Liver (tissue), 9 donors: Measurements from ENCODE around the gene OXCT1. TPM values are rescaled to one million over a fixed set of nuclear protein-coding genes. Genes with fewer than 3 reads are reported as not detected.

Source experiments
- DNase-seq: peaks from one replicate; pipeline ENCODE4 v3.0.0-alpha.2; 2017; ENCODE audit warnings: low spot score
- H3K27ac ChIP-seq, 2 donors: one replicate each; pipeline ENCODE4 v1.7.0; 2013; ENCODE audit warnings: inconsistent platforms in 2 of 2, low read length in 2 of 2, control low read depth in 1 of 2, low read depth in 1 of 2, mild to moderate bottlenecking in 1 of 2
- H3K27me3 ChIP-seq, 4 donors: one replicate each; pipeline versions ENCODE4 v1.6.1 to v1.7.0; 2013; ENCODE audit warnings: low read length in 3 of 4, inconsistent platforms in 1 of 4, mild to moderate bottlenecking in 1 of 4, moderate library complexity in 1 of 4; ENCODE audit not compliant: control insufficient read depth in 4 of 4, insufficient read depth in 4 of 4
- H3K36me3 ChIP-seq, 4 donors: one replicate each; pipeline versions ENCODE4 v1.6.1 to v1.7.0; 2013; ENCODE audit warnings: low read length in 3 of 4, mild to moderate bottlenecking in 3 of 4, low read depth in 1 of 4, moderate library complexity in 1 of 4; ENCODE audit not compliant: control insufficient read depth in 4 of 4, insufficient read depth in 3 of 4
- H3K4me1 ChIP-seq, 4 donors: one replicate each; pipeline versions ENCODE4 v1.6.1 to v1.7.0; 2013; ENCODE audit warnings: low read length in 3 of 4, mild to moderate bottlenecking in 3 of 4, moderate library complexity in 1 of 4; ENCODE audit not compliant: control insufficient read depth in 4 of 4, insufficient read depth in 4 of 4
- H3K4me3 ChIP-seq, 3 donors: one replicate each; pipeline versions ENCODE4 v1.6.1 to v1.7.0; 2013; ENCODE audit warnings: low read length in 3 of 3, control low read depth in 1 of 3, low read depth in 1 of 3, mild to moderate bottlenecking in 1 of 3
- H3K9ac ChIP-seq, 2 donors: one replicate each; pipeline ENCODE4 v1.7.0; 2013; ENCODE audit warnings: low read length in 2 of 2, mild to moderate bottlenecking in 2 of 2, moderate library complexity in 2 of 2, control low read depth in 1 of 2, low read depth in 1 of 2
- H3K9me3 ChIP-seq, 4 donors: one replicate each; pipeline versions ENCODE4 v1.6.1 to v1.7.0; 2013; ENCODE audit warnings: low read length in 3 of 4; ENCODE audit not compliant: control insufficient read depth in 4 of 4
- EGR1 ChIP-seq, 2 donors: IDR thresholded peaks; 2 replicates each; pipeline ENCODE4 v1.6.1; 2016 to 2018; ENCODE audit warnings: antibody characterized with exemption in 2 of 2, low read depth in 2 of 2
- FOXA1 ChIP-seq: IDR thresholded peaks from 2 replicates; pipeline ENCODE4 v1.6.1; 2016; ENCODE audit warnings: antibody characterized with exemption
- FOXA2 ChIP-seq: IDR thresholded peaks from 2 replicates; pipeline ENCODE4 v1.6.1; 2016; ENCODE audit warnings: antibody characterized with exemption
- GABPA ChIP-seq, 2 donors: IDR thresholded peaks in 1 of 2; conservative IDR thresholded peaks in 1 of 2; 2 replicates each; pipeline ENCODE4 v1.6.1; 2016; ENCODE audit warnings: antibody characterized with exemption in 2 of 2, mild to moderate bottlenecking in 1 of 2, moderate library complexity in 1 of 2
- HNF4A ChIP-seq, 2 donors: conservative IDR thresholded peaks; 2 replicates each; pipeline ENCODE4 v1.6.1; 2016; ENCODE audit warnings: antibody characterized with exemption in 2 of 2, mild to moderate bottlenecking in 2 of 2
- HNF4G ChIP-seq: IDR thresholded peaks from 2 replicates; pipeline ENCODE4 v1.6.1; 2016; ENCODE audit warnings: antibody characterized with exemption
- NR2F2 ChIP-seq: IDR thresholded peaks from 2 replicates; pipeline ENCODE4 v1.6.1; 2016; ENCODE audit warnings: antibody characterized with exemption
- RAD21 ChIP-seq, 2 donors: IDR thresholded peaks; 2 replicates each; pipeline ENCODE4 v1.6.1; 2016; ENCODE audit warnings: antibody characterized with exemption in 2 of 2, mild to moderate bottlenecking in 2 of 2
- RXRA ChIP-seq, 2 donors: IDR thresholded peaks; 2 replicates each; pipeline ENCODE4 v1.6.1; 2017 to 2018; ENCODE audit warnings: antibody characterized with exemption in 2 of 2, mild to moderate bottlenecking in 1 of 2
- SP1 ChIP-seq: IDR thresholded peaks from 2 replicates; pipeline ENCODE4 v1.6.1; 2018; ENCODE audit warnings: antibody characterized with exemption, mild to moderate bottlenecking
- TAF1 ChIP-seq: conservative IDR thresholded peaks from 2 replicates; pipeline ENCODE4 v1.6.1; 2016; ENCODE audit warnings: antibody characterized with exemption, mild to moderate bottlenecking
- YY1 ChIP-seq: IDR thresholded peaks from 2 replicates; pipeline ENCODE4 v1.6.1; 2016; ENCODE audit warnings: antibody characterized with exemption, mild to moderate bottlenecking
- WGBS: extraction: QIAGEN DNeasy Blood & Tissue Kit; methylation state at CpG from one replicate; pipeline ENCODE4 v1.1.7; 2013; 5-methylcytosine and 5-hydroxymethylcytosine counted together
- polyA plus RNA-seq, 2 donors: library from polyadenylated mRNA; stranded (reverse) in 1 of 2; unstranded in 1 of 2; fragments of 200-250 nt in 1 of 2; fragments of >200 nt in 1 of 2; fragmentation: Nextera tagmentation in 1 of 2; extraction: Ambion mirVana in 1 of 2; gene quantifications; one replicate each; pipeline versions ENCODE4 v1.2.1 to v1.2.3, GENCODE V29; 2013 to 2015
- total RNA-seq, 2 donors: library from RNA; depleted of rRNA; stranded (reverse); fragments of >200 nt; gene quantifications; one replicate each; pipeline ENCODE4 v1.2.3, GENCODE V29; 2014
- TF ChIP-seq, protein P1 (sequence below): fragments of 150-350 bp; IDR thresholded peaks from 2 replicates; pipeline ENCODE4 v1.5.1; 2017; ENCODE audit warnings: improper control_type of control experiment, low read depth, low read length; ENCODE audit not compliant: missing input control
- TF ChIP-seq, protein P2 (sequence below): IDR thresholded peaks from 2 replicates; pipeline ENCODE4 v1.6.1; 2016; ENCODE audit warnings: antibody characterized with exemption, mild to moderate bottlenecking
- TF ChIP-seq, protein P3 (sequence below): IDR thresholded peaks from 2 replicates; pipeline ENCODE4 v1.6.1; 2016; ENCODE audit warnings: antibody characterized with exemption
- TF ChIP-seq, protein P4 (sequence below): IDR thresholded peaks from 2 replicates; pipeline ENCODE4 v1.6.1; 2016; ENCODE audit warnings: antibody characterized with exemption
- TF ChIP-seq, protein P5 (sequence below): IDR thresholded peaks from 2 replicates; pipeline ENCODE4 v1.6.1; 2016; ENCODE audit warnings: antibody characterized with exemption
- donor health status: healthy.
- donor health status: healthy.
- donor health status: healthy.
- donor health status: healthy.
- donor health status: healthy.

The OXCT1 gene
- total and polyA plus RNA-seq, 4 donors: 0.72 to 10.7 (median 1.1) TPM

DNA sequence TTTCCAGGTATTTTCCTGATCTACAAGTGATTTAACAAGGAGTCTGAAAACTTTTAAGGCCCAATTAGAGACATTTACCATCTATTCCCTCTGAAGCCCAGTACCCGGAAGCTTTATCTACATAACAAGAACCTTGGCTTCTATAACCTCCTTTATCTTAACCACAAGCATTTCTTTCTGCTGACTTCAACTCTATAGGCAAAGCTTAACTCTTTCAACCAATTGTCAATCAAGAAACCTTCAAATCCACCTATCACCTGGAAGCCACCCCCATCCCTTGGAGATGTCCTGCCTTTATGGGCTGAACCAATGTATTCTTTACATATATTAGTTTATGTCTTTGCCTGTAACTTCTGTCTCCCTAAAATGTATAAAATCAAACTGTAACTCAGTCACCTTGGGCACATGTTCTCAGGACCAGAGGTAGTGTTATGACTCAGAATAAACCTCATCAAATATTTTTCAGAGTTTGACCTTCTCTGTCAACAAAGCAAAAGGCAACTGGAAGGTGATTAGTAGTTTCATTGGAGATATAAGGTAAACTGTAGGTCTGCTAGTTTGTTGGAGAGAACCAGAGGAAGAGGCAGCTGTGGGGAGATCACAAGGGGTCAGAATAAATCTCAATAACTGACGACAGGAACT, 21.0 kb upstream of the OXCT1 start:
- Histone ChIP-seq H3K4me3 (no peak overlapping the region), H3K4me1 (no peaks in the 10 kb centered on the region), H3K27me3 (peaks cover 0 to 2% (median 0%) of the 10 kb centered on the region in 4 donors), H3K36me3 (no peaks in the 10 kb centered on the region), H3K27ac (no peak overlapping the region), H3K9ac (no peak overlapping the region), H3K9me3 (no peaks in the 10 kb centered on the region)
- WGBS: 73% methylated on average over 2 of the region's 2 CpGs
- no peak for DNase-seq
- TF ChIP-seq, protein P1, sequence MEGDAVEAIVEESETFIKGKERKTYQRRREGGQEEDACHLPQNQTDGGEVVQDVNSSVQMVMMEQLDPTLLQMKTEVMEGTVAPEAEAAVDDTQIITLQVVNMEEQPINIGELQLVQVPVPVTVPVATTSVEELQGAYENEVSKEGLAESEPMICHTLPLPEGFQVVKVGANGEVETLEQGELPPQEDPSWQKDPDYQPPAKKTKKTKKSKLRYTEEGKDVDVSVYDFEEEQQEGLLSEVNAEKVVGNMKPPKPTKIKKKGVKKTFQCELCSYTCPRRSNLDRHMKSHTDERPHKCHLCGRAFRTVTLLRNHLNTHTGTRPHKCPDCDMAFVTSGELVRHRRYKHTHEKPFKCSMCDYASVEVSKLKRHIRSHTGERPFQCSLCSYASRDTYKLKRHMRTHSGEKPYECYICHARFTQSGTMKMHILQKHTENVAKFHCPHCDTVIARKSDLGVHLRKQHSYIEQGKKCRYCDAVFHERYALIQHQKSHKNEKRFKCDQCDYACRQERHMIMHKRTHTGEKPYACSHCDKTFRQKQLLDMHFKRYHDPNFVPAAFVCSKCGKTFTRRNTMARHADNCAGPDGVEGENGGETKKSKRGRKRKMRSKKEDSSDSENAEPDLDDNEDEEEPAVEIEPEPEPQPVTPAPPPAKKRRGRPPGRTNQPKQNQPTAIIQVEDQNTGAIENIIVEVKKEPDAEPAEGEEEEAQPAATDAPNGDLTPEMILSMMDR: no peak
- no peak for TF ChIP-seq HNF4A (conservative IDR thresholded peaks at IDR 0.05)
- TF ChIP-seq SP1: no peak
- TF ChIP-seq, protein P2, sequence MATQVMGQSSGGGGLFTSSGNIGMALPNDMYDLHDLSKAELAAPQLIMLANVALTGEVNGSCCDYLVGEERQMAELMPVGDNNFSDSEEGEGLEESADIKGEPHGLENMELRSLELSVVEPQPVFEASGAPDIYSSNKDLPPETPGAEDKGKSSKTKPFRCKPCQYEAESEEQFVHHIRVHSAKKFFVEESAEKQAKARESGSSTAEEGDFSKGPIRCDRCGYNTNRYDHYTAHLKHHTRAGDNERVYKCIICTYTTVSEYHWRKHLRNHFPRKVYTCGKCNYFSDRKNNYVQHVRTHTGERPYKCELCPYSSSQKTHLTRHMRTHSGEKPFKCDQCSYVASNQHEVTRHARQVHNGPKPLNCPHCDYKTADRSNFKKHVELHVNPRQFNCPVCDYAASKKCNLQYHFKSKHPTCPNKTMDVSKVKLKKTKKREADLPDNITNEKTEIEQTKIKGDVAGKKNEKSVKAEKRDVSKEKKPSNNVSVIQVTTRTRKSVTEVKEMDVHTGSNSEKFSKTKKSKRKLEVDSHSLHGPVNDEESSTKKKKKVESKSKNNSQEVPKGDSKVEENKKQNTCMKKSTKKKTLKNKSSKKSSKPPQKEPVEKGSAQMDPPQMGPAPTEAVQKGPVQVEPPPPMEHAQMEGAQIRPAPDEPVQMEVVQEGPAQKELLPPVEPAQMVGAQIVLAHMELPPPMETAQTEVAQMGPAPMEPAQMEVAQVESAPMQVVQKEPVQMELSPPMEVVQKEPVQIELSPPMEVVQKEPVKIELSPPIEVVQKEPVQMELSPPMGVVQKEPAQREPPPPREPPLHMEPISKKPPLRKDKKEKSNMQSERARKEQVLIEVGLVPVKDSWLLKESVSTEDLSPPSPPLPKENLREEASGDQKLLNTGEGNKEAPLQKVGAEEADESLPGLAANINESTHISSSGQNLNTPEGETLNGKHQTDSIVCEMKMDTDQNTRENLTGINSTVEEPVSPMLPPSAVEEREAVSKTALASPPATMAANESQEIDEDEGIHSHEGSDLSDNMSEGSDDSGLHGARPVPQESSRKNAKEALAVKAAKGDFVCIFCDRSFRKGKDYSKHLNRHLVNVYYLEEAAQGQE: no peak
- TF ChIP-seq FOXA2: no peak
- TF ChIP-seq GABPA (IDR thresholded peaks at IDR 0.05 in 1 of 2, conservative IDR thresholded peaks at IDR 0.05 in 1 of 2): no peak
- TF ChIP-seq FOXA1: no peak
- TF ChIP-seq RAD21 (IDR thresholded peaks at IDR 0.05): no peak

DNA sequence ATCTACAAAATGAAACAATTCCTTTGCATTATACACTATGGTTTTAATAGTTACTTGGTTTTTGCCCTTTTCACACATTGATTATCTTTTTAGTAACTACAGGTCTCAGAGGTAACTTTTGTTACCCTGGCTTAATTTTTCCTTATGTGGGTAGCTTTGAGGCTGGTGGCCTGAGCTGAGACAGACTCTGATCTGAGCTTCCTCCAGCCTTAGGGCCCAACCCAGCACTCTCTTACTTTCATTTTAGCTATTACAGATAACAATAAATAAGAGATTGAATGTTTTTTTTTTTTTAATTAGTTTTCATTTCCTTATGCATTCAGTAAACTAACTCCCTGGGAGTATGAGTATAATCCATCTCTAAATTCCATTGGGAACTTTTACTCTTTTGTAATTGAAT, 15.1 kb upstream of the OXCT1 start:
- H3K9ac ChIP-seq: no peak overlapping the region
- no peak overlapping the region for H3K27ac ChIP-seq
- no peak for DNase-seq
- peaks cover 0 to 5% (median 1%) of the 10 kb centered on the region in 4 donors for H3K27me3 ChIP-seq
- no peaks in the 10 kb centered on the region for H3K36me3 ChIP-seq
- no peaks in the 10 kb centered on the region for H3K9me3 ChIP-seq
- no peaks in the 10 kb centered on the region for H3K4me1 ChIP-seq
- H3K4me3 ChIP-seq: no peak overlapping the region
- TF ChIP-seq YY1 (no peak), NR2F2 (no peak), RAD21 (IDR thresholded peaks at IDR 0.05) (no peak), FOXA2 (no peak), FOXA1 (no peak), GABPA (IDR thresholded peaks at IDR 0.05 in 1 of 2, conservative IDR thresholded peaks at IDR 0.05 in 1 of 2) (no peak), RXRA (IDR thresholded peaks at IDR 0.05) (no peak), HNF4A (conservative IDR thresholded peaks at IDR 0.05) (no peak), HNF4G (no peak), SP1 (no peak), EGR1 (IDR thresholded peaks at IDR 0.05; ENCODE audit: low read depth in 2 of 2) (no peak), TAF1 (no peak)
- TF ChIP-seq, protein P1: no peak
- TF ChIP-seq, protein P2: no peak
- TF ChIP-seq, protein P3, sequence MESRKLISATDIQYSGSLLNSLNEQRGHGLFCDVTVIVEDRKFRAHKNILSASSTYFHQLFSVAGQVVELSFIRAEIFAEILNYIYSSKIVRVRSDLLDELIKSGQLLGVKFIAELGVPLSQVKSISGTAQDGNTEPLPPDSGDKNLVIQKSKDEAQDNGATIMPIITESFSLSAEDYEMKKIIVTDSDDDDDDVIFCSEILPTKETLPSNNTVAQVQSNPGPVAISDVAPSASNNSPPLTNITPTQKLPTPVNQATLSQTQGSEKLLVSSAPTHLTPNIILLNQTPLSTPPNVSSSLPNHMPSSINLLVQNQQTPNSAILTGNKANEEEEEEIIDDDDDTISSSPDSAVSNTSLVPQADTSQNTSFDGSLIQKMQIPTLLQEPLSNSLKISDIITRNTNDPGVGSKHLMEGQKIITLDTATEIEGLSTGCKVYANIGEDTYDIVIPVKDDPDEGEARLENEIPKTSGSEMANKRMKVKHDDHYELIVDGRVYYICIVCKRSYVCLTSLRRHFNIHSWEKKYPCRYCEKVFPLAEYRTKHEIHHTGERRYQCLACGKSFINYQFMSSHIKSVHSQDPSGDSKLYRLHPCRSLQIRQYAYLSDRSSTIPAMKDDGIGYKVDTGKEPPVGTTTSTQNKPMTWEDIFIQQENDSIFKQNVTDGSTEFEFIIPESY: no peak
- TF ChIP-seq, protein P4, sequence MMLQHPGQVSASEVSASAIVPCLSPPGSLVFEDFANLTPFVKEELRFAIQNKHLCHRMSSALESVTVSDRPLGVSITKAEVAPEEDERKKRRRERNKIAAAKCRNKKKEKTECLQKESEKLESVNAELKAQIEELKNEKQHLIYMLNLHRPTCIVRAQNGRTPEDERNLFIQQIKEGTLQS: no peak
- TF ChIP-seq, protein P5, sequence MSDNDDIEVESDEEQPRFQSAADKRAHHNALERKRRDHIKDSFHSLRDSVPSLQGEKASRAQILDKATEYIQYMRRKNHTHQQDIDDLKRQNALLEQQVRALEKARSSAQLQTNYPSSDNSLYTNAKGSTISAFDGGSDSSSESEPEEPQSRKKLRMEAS: no peak
